HCT116 (cell line): ENCODE data around the gene RNPS1. TPM values are rescaled to one million over a fixed set of nuclear protein-coding genes. Genes with fewer than 3 reads are reported as not detected.

ENCODE experiments used
- ATAC-seq: fragments of 200-7000 bp; cut with Tn5 transposase; 2 replicates; pipeline ENCODE4 v1.9.1; 2020; ENCODE audit warnings: mild to moderate bottlenecking, moderate library complexity
- BruUV-seq: library from RNA; stranded (reverse); fragments of 400-500 nt; replicated peaks from 2 replicates; lab custom pipeline; 2021; lab: Mats Ljungman, UMichigan
- CTCF ChIA-PET: fragments of 300-600 bp; sonication (Branson Sonifier 250); formaldehyde crosslinking; loops from one replicate; lab custom pipeline; 2021; ENCODE audit warnings: antibody characterized with exemption; lab: Charles Lee
- POLR2A ChIA-PET: fragments of 300-600, 350-600 bp; sonication (Branson Sonifier 250); formaldehyde crosslinking; loops from one replicate; lab custom pipeline; 2021; ENCODE audit warnings: antibody characterized with exemption; lab: Charles Lee
- RAD21 ChIA-PET, 2 experiments: fragments of 300-600 bp; sonication (Branson Sonifier 250); formaldehyde crosslinking; loops; one replicate each; lab custom pipeline; 2023; ENCODE audit warnings: low total read pairs in 2 of 2; ENCODE audit not compliant: uncharacterized antibody in 2 of 2, unreplicated experiment in 2 of 2, low non-redundant PET in 1 of 2; lab: Charles Lee
- DNase-seq: peaks from one replicate; pipeline ENCODE4 v3.0.0-alpha.2; 2010; ENCODE audit warnings: low read depth, low spot score
- H2AFZ ChIP-seq: fragments of 200-600 bp; shearing (Covaris generic), sonication (generic); 2 replicates; pipeline ENCODE4 v1.6.1; 2017; ENCODE audit warnings: low read depth, mixed run types, mixed read lengths, antibody characterized with exemption, low read length; ENCODE audit not compliant: poor library complexity, severe bottlenecking
- H3K27ac ChIP-seq: 2 replicates; pipeline ENCODE4 v1.5.1; 2012; ENCODE audit warnings: low read depth, low read length
- H3K27me3 ChIP-seq: fragments of 200-600 bp; sonication (generic); 2 replicates; pipeline ENCODE4 v1.6.1; 2016; ENCODE audit warnings: mixed run types, low read length, mixed read lengths; ENCODE audit not compliant: insufficient read depth
- H3K36me3 ChIP-seq, 2 experiments: fragments of 200-500 bp in 1 of 2; fragments of 200-600 bp in 1 of 2; sonication (Bioruptor generic) in 1 of 2; sonication (generic) in 1 of 2; 2 replicates each; pipeline versions ENCODE4 v1.5.1 to v1.6.1; 2014 to 2016; ENCODE audit warnings: low read length in 2 of 2, inconsistent platforms in 1 of 2, mixed read lengths in 1 of 2, mixed run types in 1 of 2; ENCODE audit not compliant: insufficient read depth in 2 of 2, control insufficient read depth in 1 of 2
- H3K4me1 ChIP-seq, 2 experiments: fragments of 200-600 bp in 1 of 2; sonication (generic) in 1 of 2; 2 replicates each; pipeline versions ENCODE4 v1.5.1 to v1.6.1; 2012 to 2017; ENCODE audit warnings: low read length in 2 of 2, inconsistent platforms in 1 of 2, mild to moderate bottlenecking in 1 of 2, mixed read lengths in 1 of 2, mixed run types in 1 of 2, moderate library complexity in 1 of 2; ENCODE audit not compliant: insufficient read depth in 2 of 2, control insufficient read depth in 1 of 2
- H3K4me2 ChIP-seq: fragments of 200-600 bp; sonication (generic); 2 replicates; pipeline ENCODE4 v1.6.1; 2017; ENCODE audit warnings: mixed run types, low read length, mixed read lengths
- H3K4me3 ChIP-seq, 2 experiments: fragments of 200-600 bp in 1 of 2; sonication (generic) in 1 of 2; replicated peaks in 1 of 2; 2 replicates each; pipeline ENCODE4 v1.5.1; 2011 to 2016; ENCODE audit warnings: low read length in 2 of 2, control low read depth in 1 of 2, low read depth in 1 of 2, mild to moderate bottlenecking in 1 of 2, mixed read lengths in 1 of 2, mixed run types in 1 of 2
- H3K79me2 ChIP-seq: fragments of 200-600 bp; sonication (generic); 2 replicates; pipeline ENCODE4 v1.6.1; 2017; ENCODE audit warnings: mild to moderate bottlenecking, mixed run types, low read length, moderate library complexity, mixed read lengths; ENCODE audit not compliant: insufficient read depth
- H3K9ac ChIP-seq: fragments of 200-600 bp; sonication (generic); 2 replicates; pipeline ENCODE4 v1.6.1; 2016; ENCODE audit warnings: low read length, mixed read lengths
- H3K9me2 ChIP-seq: fragments of 200-600 bp; sonication (generic), shearing (Covaris generic); 2 replicates; pipeline ENCODE4 v1.6.1; 2017; ENCODE audit warnings: mixed run types, mild to moderate bottlenecking, moderate library complexity; ENCODE audit not compliant: insufficient read depth
- H3K9me3 ChIP-seq, 2 experiments: fragments of 200-500 bp in 1 of 2; fragments of 200-600 bp in 1 of 2; sonication (Bioruptor generic) in 1 of 2; sonication (generic) in 1 of 2; 2 replicates each; pipeline ENCODE4 v1.6.1; 2014 to 2017; ENCODE audit warnings: low read length in 2 of 2, mixed read lengths in 2 of 2, inconsistent platforms in 1 of 2, low read depth in 1 of 2, mild to moderate bottlenecking in 1 of 2, mixed run types in 1 of 2, moderate library complexity in 1 of 2; ENCODE audit not compliant: control insufficient read depth in 1 of 2, insufficient read depth in 1 of 2
- H4K20me1 ChIP-seq: fragments of 200-600 bp; sonication (generic), shearing (Covaris generic); 2 replicates; pipeline ENCODE4 v1.6.1; 2017; ENCODE audit warnings: mixed run types, mild to moderate bottlenecking, moderate library complexity; ENCODE audit not compliant: insufficient read depth
- EGR1 ChIP-seq: IDR thresholded peaks from 2 replicates; pipeline ENCODE4 v1.6.1; 2012; ENCODE audit warnings: low read depth
- EZH2 ChIP-seq: fragments of 200-600 bp; sonication (generic); IDR thresholded peaks from 2 replicates; pipeline ENCODE4 v1.6.1; 2017; ENCODE audit warnings: antibody characterized with exemption, mixed run types
- EZH2phosphoT487 ChIP-seq: fragments of 200-600 bp; IDR thresholded peaks from 2 replicates; pipeline ENCODE4 v1.6.1; 2018; ENCODE audit warnings: antibody characterized with exemption, borderline replicate concordance
- FOSL1 ChIP-seq: IDR thresholded peaks from 2 replicates; pipeline ENCODE4 v1.6.1; 2012; ENCODE audit warnings: low read depth
- POLR2AphosphoS5 ChIP-seq: IDR thresholded peaks from 2 replicates; pipeline ENCODE4 v1.6.1; 2011; ENCODE audit warnings: mild to moderate bottlenecking, low read depth, low read length, moderate library complexity
- RAD21 ChIP-seq: IDR thresholded peaks from 2 replicates; pipeline ENCODE4 v1.6.1; 2012; ENCODE audit warnings: low read depth, mild to moderate bottlenecking
- SIN3A ChIP-seq: IDR thresholded peaks from 2 replicates; pipeline ENCODE4 v1.6.1; 2012; ENCODE audit warnings: low read depth
- TCF7L2 ChIP-seq: IDR thresholded peaks from 2 replicates; pipeline ENCODE4 v1.7.0; 2011; ENCODE audit warnings: borderline replicate concordance, inconsistent platforms; ENCODE audit not compliant: insufficient read depth, insufficient read length; ENCODE audit errors: extremely low read depth
- YY1 ChIP-seq: IDR thresholded peaks from 2 replicates; pipeline ENCODE4 v1.6.1; 2011; ENCODE audit warnings: low read length, low read depth, moderate library complexity, mild to moderate bottlenecking; ENCODE audit not compliant: insufficient replicate concordance; ENCODE audit errors: extremely low read depth
- ZBTB33 ChIP-seq: IDR thresholded peaks from 2 replicates; pipeline ENCODE4 v1.6.1; 2011; ENCODE audit warnings: mild to moderate bottlenecking, low read length, moderate library complexity; ENCODE audit not compliant: insufficient replicate concordance; ENCODE audit errors: extremely low read depth
- ZFX ChIP-seq: fragments of 450-650 bp; IDR thresholded peaks from 2 replicates; pipeline ENCODE4 v1.6.1; 2017
- intact Hi-C: fragments of 100-400 bp; cut with micrococcal nuclease; formaldehyde crosslinking; loops from 2 replicates; pipeline ENCODE4 v1.10.0; 2022
- total RNA-seq: library from RNA; stranded (reverse); gene quantifications from one replicate; pipeline ENCODE4 v1.2.1, GENCODE V29; 2021; ENCODE audit not compliant: unreplicated experiment
- TF ChIP-seq, protein P1 (sequence below): IDR thresholded peaks from 2 replicates; pipeline ENCODE4 v1.6.1; 2012
- TF ChIP-seq, protein P2 (sequence below), 3 experiments: fragments of 200-600 bp in 1 of 3; sonication (generic) in 1 of 3; IDR thresholded peaks in 2 of 3; conservative IDR thresholded peaks in 1 of 3; 2 replicates each; pipeline ENCODE4 v1.5.1; 2012 to 2017; ENCODE audit warnings: low read depth in 2 of 3, low read length in 2 of 3, antibody characterized with exemption in 1 of 3, borderline replicate concordance in 1 of 3, control low read depth in 1 of 3, mild to moderate bottlenecking in 1 of 3, mixed read lengths in 1 of 3, mixed run types in 1 of 3, moderate library complexity in 1 of 3; ENCODE audit not compliant: insufficient read depth in 1 of 3

Gene RNPS1
- total RNA-seq, 1 experiment from 2014 or later = 257 TPM

DNA sequence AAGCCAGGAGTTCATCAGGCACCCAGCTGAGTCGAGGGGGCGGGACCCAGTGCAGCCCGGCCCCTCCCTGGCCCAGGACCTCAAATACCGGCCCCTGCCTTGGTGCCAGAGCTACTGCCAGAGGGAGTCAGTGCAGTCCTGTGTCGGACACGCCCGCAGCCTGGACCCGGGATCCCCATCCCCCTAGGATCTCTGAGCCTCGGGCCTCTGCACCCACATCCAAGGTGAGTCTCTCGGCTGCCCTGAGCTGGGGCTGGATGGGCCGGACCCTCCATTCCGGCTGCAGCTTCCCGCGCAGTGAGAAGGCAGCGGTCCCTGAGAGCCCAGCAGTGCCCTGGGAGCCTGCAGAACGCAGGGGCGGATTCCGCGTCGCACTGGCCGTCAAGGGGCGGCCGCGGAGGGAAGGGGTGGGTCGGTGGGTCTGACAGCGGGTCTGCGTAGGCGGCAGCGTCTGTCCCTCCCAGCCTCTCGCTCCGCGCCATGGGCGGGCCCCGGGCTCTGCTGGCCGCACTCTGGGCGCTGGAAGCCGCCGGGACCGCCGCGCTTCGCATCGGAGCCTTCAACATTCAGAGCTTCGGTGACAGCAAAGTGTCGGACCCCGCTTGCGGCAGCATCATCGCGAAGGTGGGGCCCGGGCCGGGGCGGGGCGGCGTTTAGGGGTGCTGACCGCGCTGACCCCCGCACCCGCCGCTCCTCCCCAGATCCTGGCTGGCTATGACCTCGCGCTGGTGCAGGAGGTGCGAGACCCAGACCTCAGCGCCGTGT is 31.4 kb downstream of the RNPS1 start, which contains the start of gene DNASE1L2 (continued):
- TF ChIP-seq ZBTB33 (no peak), EZH2phosphoT487 (no peak), EGR1 (no peak), ZFX (no peak), FOSL1 (no peak), RAD21 (no peak), TCF7L2 (no peak)
- TF ChIP-seq, protein P1, sequence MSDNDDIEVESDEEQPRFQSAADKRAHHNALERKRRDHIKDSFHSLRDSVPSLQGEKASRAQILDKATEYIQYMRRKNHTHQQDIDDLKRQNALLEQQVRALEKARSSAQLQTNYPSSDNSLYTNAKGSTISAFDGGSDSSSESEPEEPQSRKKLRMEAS = no peak

DNA sequence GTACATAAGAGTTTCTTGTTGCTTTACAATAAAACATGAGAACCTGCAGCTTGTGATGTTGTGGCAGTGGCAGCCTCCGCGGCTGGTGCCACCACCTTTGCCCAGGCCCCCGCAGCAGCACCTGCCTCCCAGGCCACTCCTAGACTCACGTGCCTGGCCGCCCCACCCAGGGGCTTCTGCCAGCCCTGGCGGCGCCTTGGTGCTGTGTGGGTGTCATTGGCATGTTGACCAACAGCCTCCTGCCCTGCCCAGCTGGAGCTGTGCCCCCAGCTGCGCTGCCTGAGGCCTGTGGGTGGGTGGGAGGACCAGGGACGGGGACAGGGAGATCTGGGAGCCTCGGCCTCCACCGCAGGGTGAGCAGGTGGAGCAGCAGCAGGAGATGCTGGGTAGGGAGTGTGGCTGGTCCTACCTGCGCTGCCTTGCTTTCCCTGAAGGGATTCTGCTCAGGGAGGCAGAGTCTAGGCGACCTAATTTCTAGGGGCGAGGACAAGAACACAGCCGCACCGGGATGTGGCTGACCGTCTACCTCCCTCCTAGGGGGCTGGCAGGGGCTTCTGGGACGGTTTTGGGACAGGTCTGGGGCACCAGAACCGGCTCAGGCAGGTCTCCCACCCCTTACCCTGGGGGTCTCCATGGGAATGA is 32.1 kb downstream of the RNPS1 start:
- BruUV-seq = no TSS peak
- Histone ChIP-seq H3K36me3 (peaks cover 3% of the 10 kb centered on the region in 2 experiments; a peak in 1 of 4 replicates), H3K9me3 (no peaks in the 10 kb centered on the region), H3K4me1 (peaks cover 0 to 14% of the 10 kb centered on the region in 2 experiments; a peak in 3 of 4 replicates), H2AFZ (no peak overlapping the region), H3K27ac (no peak overlapping the region; the same call in 1 of the 2 replicates), H3K9ac (no peak overlapping the region), H3K4me3 (no peak overlapping the region), H3K27me3 (no peaks in the 10 kb centered on the region), H4K20me1 (no peaks in the 10 kb centered on the region), H3K79me2 (no peaks in the 10 kb centered on the region), H3K9me2 (no peaks in the 10 kb centered on the region), H3K4me2 (no peak overlapping the region)
- ChIA-PET RAD21 (no interaction called here), POLR2A (interaction anchor here (1.2 kb wide), 1 partner anchor 16 kb away, joined by 3 read pairs; the partner anchor contains the start of gene ECI1), CTCF (no interaction called here)
- peak; percentile 10; the same call in 1 of the 2 replicates for ATAC-seq
- TF ChIP-seq ZFX (no peak), FOSL1 (no peak), ZBTB33 (no peak), SIN3A (no peak), EZH2 (no peak), POLR2AphosphoS5 (no peak), YY1 (no peak), RAD21 (no peak), EZH2phosphoT487 (no peak)
- TF ChIP-seq, protein P2, sequence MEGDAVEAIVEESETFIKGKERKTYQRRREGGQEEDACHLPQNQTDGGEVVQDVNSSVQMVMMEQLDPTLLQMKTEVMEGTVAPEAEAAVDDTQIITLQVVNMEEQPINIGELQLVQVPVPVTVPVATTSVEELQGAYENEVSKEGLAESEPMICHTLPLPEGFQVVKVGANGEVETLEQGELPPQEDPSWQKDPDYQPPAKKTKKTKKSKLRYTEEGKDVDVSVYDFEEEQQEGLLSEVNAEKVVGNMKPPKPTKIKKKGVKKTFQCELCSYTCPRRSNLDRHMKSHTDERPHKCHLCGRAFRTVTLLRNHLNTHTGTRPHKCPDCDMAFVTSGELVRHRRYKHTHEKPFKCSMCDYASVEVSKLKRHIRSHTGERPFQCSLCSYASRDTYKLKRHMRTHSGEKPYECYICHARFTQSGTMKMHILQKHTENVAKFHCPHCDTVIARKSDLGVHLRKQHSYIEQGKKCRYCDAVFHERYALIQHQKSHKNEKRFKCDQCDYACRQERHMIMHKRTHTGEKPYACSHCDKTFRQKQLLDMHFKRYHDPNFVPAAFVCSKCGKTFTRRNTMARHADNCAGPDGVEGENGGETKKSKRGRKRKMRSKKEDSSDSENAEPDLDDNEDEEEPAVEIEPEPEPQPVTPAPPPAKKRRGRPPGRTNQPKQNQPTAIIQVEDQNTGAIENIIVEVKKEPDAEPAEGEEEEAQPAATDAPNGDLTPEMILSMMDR (IDR thresholded peaks at IDR 0.05 in 2 of 3, conservative IDR thresholded peaks at IDR 0.05 in 1 of 3; ENCODE audit: borderline replicate concordance in 1 of 3, insufficient read depth in 1 of 3, low read depth in 2 of 3, low read length in 2 of 3) = no peak
- DNase-seq = no peak
- intact Hi-C loops = no loop called here
